ENCODE results near the gene PRKCQ.

PRKCQ gene

DNA sequence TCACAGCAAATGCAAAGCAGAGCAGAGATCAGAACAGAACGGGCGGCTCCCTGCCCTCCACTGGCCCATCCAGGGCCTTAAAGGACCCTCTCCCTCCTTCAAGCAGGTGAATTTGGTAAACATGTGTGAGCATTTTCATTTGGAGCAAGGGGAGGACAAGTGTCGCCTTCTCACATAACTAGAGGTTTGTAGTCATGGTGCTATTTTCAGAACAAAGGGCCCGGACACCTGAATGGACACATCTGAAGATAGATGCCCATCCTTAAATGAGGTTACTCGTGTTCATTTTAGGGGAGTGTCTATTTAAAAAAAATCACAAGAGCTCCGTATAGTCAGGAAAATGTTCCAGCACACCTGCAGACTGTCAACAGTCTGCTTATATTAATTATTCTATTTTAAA lies 153.8 kb downstream of the PRKCQ start:
- H3K23ac ChIP-seq (ENCODE audit: low read length): no peak overlapping the region
- no peaks in the 10 kb centered on the region for H3K4me1 ChIP-seq (ENCODE audit: control insufficient read depth in 1 of 2, insufficient read depth in 2 of 2, low read length in 2 of 2)
- no peaks in the 10 kb centered on the region for H3K27me3 ChIP-seq (ENCODE audit: insufficient read depth, low read length)
- no peak overlapping the region for H4K91ac ChIP-seq (ENCODE audit: low read depth, low read length)
- no CpG with 5 or more reads among the region's 6 CpGs for WGBS (ENCODE audit: extremely low coverage, insufficient coverage, insufficient read length)
- no peak overlapping the region for H3K4me2 ChIP-seq (ENCODE audit: low read length)
- DNase-seq: no peak
- no peak overlapping the region for H3K27ac ChIP-seq (ENCODE audit: low read depth, low read length)
- H3K9ac ChIP-seq (ENCODE audit: low read length): no peak overlapping the region
- no peak overlapping the region for H3K18ac ChIP-seq (ENCODE audit: low read length)
- H3K9me3 ChIP-seq (ENCODE audit: insufficient read depth, low read depth, low read length): no peaks in the 10 kb centered on the region
- no peak overlapping the region for H3K4ac ChIP-seq (ENCODE audit: low read depth, low read length)
- H2AFZ ChIP-seq (ENCODE audit: insufficient read depth, low read length, poor library complexity): no peak overlapping the region
- H4K12ac ChIP-seq (ENCODE audit: low read depth, low read length): no peak overlapping the region
- no peaks in the 10 kb centered on the region for H3K36me3 ChIP-seq (ENCODE audit: control insufficient read depth in 1 of 2, insufficient read depth in 2 of 2, low read length in 2 of 2)
- H3K79me1 ChIP-seq (ENCODE audit: low read length): no peaks in the 10 kb centered on the region
- H2BK12ac ChIP-seq (ENCODE audit: low read length): no peak overlapping the region
- no peak overlapping the region for H3K14ac ChIP-seq (ENCODE audit: low read length)
- no peaks in the 10 kb centered on the region for H3K79me2 ChIP-seq (ENCODE audit: control insufficient read depth, insufficient read depth, low read length, poor library complexity)
- H3K4me3 ChIP-seq (ENCODE audit: low read depth, low read length): no peak overlapping the region
- no peak overlapping the region for H2BK120ac ChIP-seq (ENCODE audit: insufficient read depth, low read length, poor library complexity)
- no peak overlapping the region for H4K8ac ChIP-seq (ENCODE audit: low read depth, low read length)
- no peak overlapping the region for H2BK5ac ChIP-seq (ENCODE audit: low read depth, low read length, poor library complexity)
- no peak overlapping the region for H2AK5ac ChIP-seq (ENCODE audit: low read length)

DNA sequence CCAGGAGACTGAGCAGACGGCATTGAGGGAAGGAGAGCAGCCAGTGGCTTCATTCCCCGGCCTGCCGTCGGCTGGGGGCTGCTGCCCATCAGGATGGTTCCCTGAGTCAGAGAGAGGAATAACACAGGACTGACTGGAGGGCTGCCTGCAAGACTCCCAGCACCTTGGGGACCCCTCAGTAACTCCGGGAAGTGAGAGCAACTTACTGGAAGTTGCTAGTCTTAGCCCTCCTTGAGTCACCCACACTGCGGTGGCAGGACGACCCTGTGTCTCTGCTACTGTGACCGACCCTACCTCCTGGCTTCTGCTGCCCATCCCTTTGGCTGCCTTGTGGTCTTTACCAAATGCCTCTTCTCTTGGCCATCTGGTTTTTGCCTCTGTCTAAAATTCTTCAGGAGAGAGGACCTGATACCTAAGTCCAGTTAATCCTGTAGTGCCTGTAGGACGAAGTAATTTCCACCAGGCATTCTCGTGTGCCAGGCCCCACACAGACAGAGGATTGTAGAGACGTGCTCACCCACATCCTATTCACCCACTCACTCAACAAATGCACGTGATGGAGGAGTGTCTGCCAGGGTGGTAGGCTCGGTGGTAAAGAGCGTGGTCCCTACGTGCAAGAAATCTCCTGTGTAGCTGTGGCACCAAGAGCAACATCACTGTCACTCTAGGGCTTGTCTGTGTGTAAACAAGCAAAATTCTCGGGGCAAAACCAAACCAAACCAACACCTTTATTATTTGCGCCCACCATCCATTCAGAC lies 156.5 kb downstream of the PRKCQ start:
- Histone ChIP-seq H3K4ac (ENCODE audit: low read depth, low read length) (no peak overlapping the region), H3K9ac (ENCODE audit: low read length) (no peak overlapping the region), H3K79me1 (ENCODE audit: low read length) (no peaks in the 10 kb centered on the region), H2BK12ac (ENCODE audit: low read length) (no peak overlapping the region), H3K27ac (ENCODE audit: low read depth, low read length) (no peak overlapping the region), H3K23ac (ENCODE audit: low read length) (no peak overlapping the region), H2BK120ac (ENCODE audit: insufficient read depth, low read length, poor library complexity) (no peak overlapping the region), H4K91ac (ENCODE audit: low read depth, low read length) (no peak overlapping the region), H3K27me3 (ENCODE audit: insufficient read depth, low read length) (no peaks in the 10 kb centered on the region), H2AK5ac (ENCODE audit: low read length) (no peak overlapping the region), H4K8ac (ENCODE audit: low read depth, low read length) (no peak overlapping the region), H2AFZ (ENCODE audit: insufficient read depth, low read length, poor library complexity) (no peak overlapping the region), H3K14ac (ENCODE audit: low read length) (no peak overlapping the region), H4K12ac (ENCODE audit: low read depth, low read length) (no peak overlapping the region), H3K18ac (ENCODE audit: low read length) (no peak overlapping the region), H3K4me3 (ENCODE audit: low read depth, low read length) (no peak overlapping the region), H2BK5ac (ENCODE audit: low read depth, low read length, poor library complexity) (no peak overlapping the region), H3K36me3 (ENCODE audit: control insufficient read depth in 1 of 2, insufficient read depth in 2 of 2, low read length in 2 of 2) (no peaks in the 10 kb centered on the region), H3K4me1 (ENCODE audit: control insufficient read depth in 1 of 2, insufficient read depth in 2 of 2, low read length in 2 of 2) (no peaks in the 10 kb centered on the region), H3K4me2 (ENCODE audit: low read length) (no peak overlapping the region), H3K9me3 (ENCODE audit: insufficient read depth, low read depth, low read length) (no peaks in the 10 kb centered on the region), H3K79me2 (ENCODE audit: control insufficient read depth, insufficient read depth, low read length, poor library complexity) (no peaks in the 10 kb centered on the region)
- DNase-seq: no peak
- WGBS (ENCODE audit: extremely low coverage, insufficient coverage, insufficient read length): no CpG with 5 or more reads among the region's 17 CpGs

DNA sequence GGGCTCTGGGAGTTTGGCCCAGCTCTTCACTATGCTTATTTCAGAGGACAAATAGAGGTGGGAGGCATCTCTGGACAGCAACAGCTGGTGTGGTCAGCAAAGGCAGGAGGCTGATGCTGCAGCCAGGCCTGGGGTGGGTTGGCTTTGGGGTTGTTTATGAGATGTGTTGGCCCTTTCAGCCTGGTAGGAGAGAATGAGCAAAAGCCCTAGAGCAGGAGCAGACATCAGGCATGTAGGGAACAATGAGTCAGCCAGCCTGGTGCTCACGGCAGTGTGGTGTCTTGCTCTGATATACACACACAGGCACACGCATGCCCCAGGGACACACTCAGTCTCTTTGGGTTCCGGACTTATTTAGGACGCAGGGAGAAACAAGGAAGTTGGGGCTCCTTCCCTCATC lies 157.1 kb downstream of the PRKCQ start:
- Histone ChIP-seq H4K12ac (ENCODE audit: low read depth, low read length) (no peak overlapping the region), H3K4me2 (ENCODE audit: low read length) (no peak overlapping the region), H2BK12ac (ENCODE audit: low read length) (no peak overlapping the region), H2BK5ac (ENCODE audit: low read depth, low read length, poor library complexity) (no peak overlapping the region), H3K23ac (ENCODE audit: low read length) (no peak overlapping the region), H3K36me3 (ENCODE audit: control insufficient read depth in 1 of 2, insufficient read depth in 2 of 2, low read length in 2 of 2) (no peaks in the 10 kb centered on the region), H3K9me3 (ENCODE audit: insufficient read depth, low read depth, low read length) (no peaks in the 10 kb centered on the region), H4K8ac (ENCODE audit: low read depth, low read length) (no peak overlapping the region), H3K9ac (ENCODE audit: low read length) (no peak overlapping the region), H3K18ac (ENCODE audit: low read length) (no peak overlapping the region), H2AK5ac (ENCODE audit: low read length) (no peak overlapping the region), H3K27ac (ENCODE audit: low read depth, low read length) (no peak overlapping the region), H3K4ac (ENCODE audit: low read depth, low read length) (no peak overlapping the region), H3K4me1 (ENCODE audit: control insufficient read depth in 1 of 2, insufficient read depth in 2 of 2, low read length in 2 of 2) (no peaks in the 10 kb centered on the region), H3K79me2 (ENCODE audit: control insufficient read depth, insufficient read depth, low read length, poor library complexity) (no peaks in the 10 kb centered on the region), H3K14ac (ENCODE audit: low read length) (no peak overlapping the region), H3K4me3 (ENCODE audit: low read depth, low read length) (no peak overlapping the region), H4K91ac (ENCODE audit: low read depth, low read length) (no peak overlapping the region), H3K27me3 (ENCODE audit: insufficient read depth, low read length) (no peaks in the 10 kb centered on the region), H2BK120ac (ENCODE audit: insufficient read depth, low read length, poor library complexity) (no peak overlapping the region), H3K79me1 (ENCODE audit: low read length) (no peaks in the 10 kb centered on the region), H2AFZ (ENCODE audit: insufficient read depth, low read length, poor library complexity) (no peak overlapping the region)
- WGBS (ENCODE audit: extremely low coverage, insufficient coverage, insufficient read length): no CpG with 5 or more reads among the region's 4 CpGs
- no peak for DNase-seq

DNA sequence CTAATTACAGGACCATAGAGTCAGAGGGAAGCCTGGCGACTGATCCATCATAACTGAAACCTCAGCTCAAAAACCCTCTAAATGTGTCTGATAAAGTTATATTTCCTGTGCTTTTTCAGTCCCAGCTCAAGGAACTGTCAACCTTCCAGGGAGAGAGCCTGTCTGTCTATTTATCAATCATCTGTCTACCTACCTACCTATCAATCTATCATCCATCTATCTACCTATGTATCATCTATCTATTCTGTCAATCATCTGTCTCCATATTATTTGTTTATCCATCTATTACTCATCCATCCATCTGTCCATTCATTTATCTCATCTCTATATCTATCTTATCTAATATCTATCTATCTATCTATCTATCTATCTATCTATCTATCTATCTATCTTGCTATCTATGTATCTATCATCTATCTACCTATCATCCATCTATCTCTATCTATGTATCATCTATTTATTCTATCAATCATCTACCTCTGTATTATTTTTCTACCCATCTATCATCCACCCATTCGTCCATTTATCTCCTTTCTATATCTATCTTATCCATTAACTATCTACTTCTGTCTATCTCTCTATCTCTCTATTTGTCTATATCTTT lies 161.4 kb downstream of the PRKCQ start:
- Histone ChIP-seq H3K14ac (ENCODE audit: low read length) (no peak overlapping the region), H3K27ac (ENCODE audit: low read depth, low read length) (no peak overlapping the region), H3K79me1 (ENCODE audit: low read length) (no peaks in the 10 kb centered on the region), H3K9ac (ENCODE audit: low read length) (no peak overlapping the region), H3K36me3 (ENCODE audit: control insufficient read depth in 1 of 2, insufficient read depth in 2 of 2, low read length in 2 of 2) (no peaks in the 10 kb centered on the region), H3K9me3 (ENCODE audit: insufficient read depth, low read depth, low read length) (no peaks in the 10 kb centered on the region), H2BK12ac (ENCODE audit: low read length) (no peak overlapping the region), H2BK5ac (ENCODE audit: low read depth, low read length, poor library complexity) (no peak overlapping the region), H2BK120ac (ENCODE audit: insufficient read depth, low read length, poor library complexity) (no peak overlapping the region), H3K4me1 (ENCODE audit: control insufficient read depth in 1 of 2, insufficient read depth in 2 of 2, low read length in 2 of 2) (no peaks in the 10 kb centered on the region), H4K8ac (ENCODE audit: low read depth, low read length) (no peak overlapping the region), H3K23ac (ENCODE audit: low read length) (no peak overlapping the region), H4K91ac (ENCODE audit: low read depth, low read length) (no peak overlapping the region), H3K18ac (ENCODE audit: low read length) (no peak overlapping the region), H3K4me2 (ENCODE audit: low read length) (no peak overlapping the region), H4K12ac (ENCODE audit: low read depth, low read length) (no peak overlapping the region), H3K4me3 (ENCODE audit: low read depth, low read length) (no peak overlapping the region), H3K27me3 (ENCODE audit: insufficient read depth, low read length) (no peaks in the 10 kb centered on the region), H3K4ac (ENCODE audit: low read depth, low read length) (no peak overlapping the region), H2AFZ (ENCODE audit: insufficient read depth, low read length, poor library complexity) (no peak overlapping the region), H2AK5ac (ENCODE audit: low read length) (no peak overlapping the region), H3K79me2 (ENCODE audit: control insufficient read depth, insufficient read depth, low read length, poor library complexity) (no peaks in the 10 kb centered on the region)
- 100% methylated on average over 1 of the region's 2 CpGs for WGBS (ENCODE audit: extremely low coverage, insufficient coverage, insufficient read length)
- DNase-seq: no peak
